HG03095 (cell line): ENCODE results near the gene CBLIF.
A peak's percentile ranks its signal among the peaks of the same experiment; 100 is the strongest.
"Not testable (repeated sequence)": the region's sequence is repeated elsewhere in the genome, so short reads cannot be mapped to it uniquely, and the experiment has no call there.

ENCODE experiments used
- ATAC-seq: cut with Tn5 transposase; IDR thresholded peaks from one replicate; pipeline ENCODE4 v1.9.1; 2021; ENCODE audit warnings: moderate library complexity; ENCODE audit not compliant: unreplicated experiment

CBLIF gene

DNA sequence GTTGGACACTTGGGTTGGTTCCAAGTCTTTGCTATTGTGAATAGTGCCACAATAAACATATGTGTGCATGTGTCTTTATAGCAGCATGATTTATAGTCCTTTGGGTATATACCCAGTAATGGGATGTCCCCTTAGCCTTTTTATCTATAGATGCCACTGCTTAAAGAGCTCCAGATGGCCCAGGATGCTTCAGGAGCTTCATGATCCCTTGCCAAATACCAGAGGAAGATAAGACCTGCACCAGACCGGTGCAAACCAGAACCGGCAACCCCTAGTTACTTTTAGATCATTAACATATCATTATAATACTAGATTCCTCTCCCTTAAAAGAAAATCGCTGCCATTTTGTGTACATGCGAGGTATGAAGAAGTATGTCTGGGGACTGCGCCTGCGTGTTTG, 3.1 kb upstream of the CBLIF start:
- ATAC-seq, result not testable (repeated sequence)

DNA sequence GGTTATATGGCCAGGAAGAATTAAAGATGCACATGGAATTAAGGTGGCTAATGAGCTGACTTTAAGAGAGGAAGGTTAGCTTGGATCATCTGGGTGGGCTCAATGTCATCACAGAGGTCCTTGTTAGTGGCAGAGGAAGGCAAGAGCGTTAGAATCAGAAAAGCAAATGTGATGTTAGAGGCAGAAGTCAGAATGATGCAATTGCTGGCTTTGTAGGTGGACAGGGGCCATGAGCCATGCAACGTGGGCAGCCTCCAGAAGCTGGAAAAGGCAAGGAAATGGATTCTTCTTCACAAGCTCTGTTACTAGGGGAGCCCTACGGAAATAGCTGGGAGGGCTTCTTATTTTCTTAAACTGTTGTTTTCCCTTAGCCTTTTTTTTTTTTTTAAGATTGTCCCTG, 2.3 kb upstream of the CBLIF start:
- no peak for ATAC-seq

DNA sequence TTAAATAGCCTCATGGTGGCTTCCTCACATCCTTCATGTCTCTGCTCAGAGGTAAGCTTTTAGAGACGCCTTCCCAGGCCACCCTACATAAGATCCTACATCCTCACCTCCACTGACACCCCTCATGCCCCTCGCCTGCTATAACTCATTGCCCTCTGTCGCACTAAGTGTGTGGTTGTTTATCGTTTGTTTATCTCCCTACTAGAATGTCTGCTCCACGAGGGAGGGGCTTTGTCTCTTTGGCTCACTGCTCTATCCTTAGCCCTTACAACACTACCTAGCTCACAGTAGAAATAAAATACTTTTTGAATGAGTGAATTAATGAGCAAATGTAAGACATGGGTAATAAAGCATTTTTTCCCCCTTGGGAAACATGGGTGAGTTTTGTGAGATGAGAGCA, 1.3 kb upstream of the CBLIF start:
- ATAC-seq, result no peak

DNA sequence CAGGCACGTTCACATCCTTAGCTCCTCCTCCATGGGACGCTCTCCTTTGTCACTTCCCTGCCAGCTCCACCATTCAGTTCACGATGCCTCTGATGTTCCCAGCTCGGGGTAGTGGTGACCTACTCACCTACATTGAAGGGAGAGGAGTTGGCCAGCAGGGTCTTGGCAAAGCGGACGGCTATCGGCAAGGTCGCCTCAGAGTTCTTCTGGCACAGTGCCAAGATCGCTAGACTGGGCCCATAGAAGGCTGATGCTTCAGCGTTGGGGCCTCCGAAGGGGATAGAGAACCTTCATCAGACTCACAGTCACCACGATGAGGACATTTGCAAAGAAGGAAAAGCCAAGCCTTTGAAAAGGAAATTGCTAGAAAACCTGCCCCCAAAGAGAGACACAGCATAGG, 3.0 kb downstream of the CBLIF start:
- ATAC-seq, result no peak

DNA sequence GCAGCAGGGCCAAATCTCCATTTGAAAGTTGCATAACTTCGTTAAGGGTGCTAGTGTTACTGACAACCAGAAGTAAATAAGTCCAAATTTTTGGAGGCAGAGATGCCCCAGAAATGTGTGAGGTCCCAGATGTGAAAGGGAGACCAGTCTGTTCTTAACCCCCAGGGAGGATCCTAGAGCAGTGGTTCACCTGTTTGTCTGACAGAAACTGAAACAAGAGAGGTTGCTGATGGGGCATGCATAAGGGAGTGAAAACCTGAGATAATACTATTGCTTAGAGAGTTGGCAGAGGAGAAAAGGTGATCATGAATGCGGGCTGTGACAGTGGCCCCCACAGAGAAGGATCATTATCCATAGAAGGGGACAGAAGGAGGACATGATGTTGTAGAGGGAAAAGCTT, 3.8 kb downstream of the CBLIF start:
- no peak for ATAC-seq

DNA sequence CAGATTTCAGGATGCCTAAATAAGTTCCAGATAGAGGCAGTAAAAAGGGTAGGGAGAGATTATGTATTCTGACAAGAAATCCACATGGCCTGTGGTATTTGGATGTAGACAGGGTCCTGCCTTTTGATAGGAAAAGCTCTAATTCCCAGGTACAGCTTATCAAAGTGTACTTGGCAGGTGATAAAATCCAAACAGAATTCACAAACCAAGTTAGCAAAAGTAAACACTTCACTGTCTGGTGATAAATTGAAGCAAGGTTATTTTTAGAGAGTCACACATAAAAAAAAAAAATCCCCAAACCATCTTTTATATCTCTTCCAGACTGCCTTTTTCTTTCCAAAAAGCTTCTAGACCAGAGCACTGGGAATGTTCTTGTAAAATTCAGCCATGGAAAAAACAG, 5.7 kb downstream of the CBLIF start:
- no peak for ATAC-seq

DNA sequence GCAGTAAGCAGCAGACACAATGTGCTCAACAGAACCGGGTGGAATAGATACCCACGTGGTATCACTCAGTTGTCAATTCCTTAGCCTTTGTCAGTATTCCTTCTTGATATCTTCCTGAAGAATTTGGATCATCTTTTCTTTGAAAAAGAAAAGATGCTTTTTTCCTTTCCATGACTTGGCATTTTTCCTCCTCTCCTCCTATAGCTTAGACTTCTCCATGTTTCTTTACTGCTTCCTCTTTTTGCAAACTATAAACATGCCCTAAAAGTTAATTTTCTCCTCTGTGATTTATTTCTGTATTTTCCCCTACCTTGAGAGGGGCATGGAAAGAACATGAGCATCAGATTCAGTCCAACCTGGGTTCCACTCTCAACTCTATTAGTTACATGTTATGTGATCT, 11.7 kb downstream of the CBLIF start:
- ATAC-seq, result no peak

DNA sequence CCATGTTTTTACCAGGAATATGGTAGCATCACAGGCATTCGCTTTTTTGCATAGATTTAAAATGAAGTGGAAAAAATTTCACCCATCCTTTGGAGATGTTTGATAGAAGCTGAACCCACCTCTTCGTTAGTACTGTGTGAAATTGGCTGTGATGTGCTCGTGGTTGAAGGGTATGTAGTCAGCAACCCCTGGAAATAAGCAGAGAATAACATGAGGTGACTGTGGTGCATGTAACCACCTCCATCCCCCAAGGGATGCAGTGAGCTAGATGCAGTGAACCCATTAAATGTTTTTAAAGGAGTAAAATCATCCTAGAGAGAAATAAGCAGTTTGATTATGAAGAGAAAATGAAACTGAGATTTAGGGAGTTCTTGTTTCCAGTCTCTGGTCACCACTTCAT, 15.9 kb downstream of the CBLIF start:
- ATAC-seq, result no peak

DNA sequence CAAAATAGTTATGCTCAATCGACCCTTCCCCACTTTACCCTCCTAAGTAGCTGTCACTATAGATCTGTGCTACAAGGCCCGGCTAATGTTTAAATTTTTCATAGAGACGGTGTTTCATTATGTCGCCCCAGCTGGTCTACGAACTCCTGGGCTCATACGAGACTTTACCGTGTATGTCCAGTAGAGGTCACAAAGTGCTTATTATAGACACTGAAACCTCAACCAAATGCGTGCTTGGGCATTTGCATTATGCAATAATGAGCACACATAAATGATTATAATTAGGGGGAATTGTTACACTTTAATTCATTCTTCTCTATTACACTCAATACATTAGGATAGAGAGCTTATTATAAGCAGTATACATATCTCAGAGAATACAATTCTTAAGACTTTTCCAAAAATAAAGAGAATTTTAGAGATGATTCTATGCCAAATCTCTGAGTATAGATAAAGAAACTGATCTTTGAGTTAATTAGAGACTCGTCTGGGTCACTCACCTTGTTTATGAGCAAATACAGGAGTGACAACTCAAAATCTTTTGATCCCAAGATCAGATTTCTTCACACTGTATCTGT, 22.2 kb downstream of the CBLIF start:
- no peak for ATAC-seq

DNA sequence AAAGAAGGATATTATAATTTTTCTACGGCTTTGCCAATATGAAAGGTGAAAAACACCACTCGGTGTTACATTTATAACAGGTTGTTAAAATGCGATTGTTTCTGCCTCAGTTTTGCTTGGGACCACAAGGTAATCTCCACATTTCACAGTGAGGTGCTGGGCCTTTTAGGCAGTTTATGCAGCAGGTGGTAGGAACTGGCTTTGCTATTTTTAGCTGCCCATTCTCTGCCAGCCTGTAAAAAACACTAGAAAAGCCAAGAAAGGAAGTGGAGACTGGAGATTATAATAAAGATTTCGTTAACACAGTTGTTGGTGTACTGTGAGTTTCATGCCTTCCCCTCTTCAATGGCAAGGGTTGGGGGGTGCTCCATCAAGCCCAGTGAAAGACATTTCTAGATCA, 26.7 kb downstream of the CBLIF start:
- no peak for ATAC-seq

DNA sequence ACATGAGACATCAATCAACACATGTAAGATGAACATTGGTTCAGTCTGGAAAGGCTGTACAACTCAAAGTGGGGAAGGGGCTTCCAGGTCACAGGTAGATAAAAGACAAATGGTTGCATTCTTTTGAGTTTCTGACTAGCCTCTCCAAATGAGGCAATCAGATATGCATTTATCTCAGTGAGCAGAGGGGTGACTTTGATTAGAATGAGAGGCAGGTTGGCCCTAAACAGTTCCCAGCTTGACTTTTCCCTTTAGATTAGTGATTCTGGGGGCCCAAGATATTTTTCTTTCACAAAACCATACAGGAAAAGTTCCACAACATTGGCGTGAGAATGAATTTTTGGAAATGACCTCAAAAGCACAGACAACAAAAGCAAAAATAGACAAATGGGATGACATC, 28.9 kb downstream of the CBLIF start:
- ATAC-seq, result not testable (repeated sequence)

DNA sequence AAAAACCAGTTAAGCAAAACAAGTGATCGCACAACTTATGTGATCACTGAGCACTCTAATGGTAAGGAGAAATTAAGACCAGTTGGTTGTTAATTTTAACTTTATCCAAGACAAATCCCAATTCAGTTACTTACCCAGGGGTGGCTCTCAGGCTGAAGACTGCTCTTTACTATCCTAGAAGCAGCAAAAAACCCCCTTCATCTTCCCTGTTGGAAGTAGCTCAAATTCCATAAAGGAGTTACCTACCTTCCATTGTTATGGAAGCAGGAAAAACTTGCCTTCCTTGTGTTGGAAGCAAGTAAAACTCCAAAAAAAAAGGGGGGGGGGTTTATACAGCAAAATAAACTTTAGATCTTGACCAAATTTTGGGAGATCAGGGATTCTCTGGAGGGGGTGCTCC, 29.5 kb downstream of the CBLIF start:
- no peak for ATAC-seq

DNA sequence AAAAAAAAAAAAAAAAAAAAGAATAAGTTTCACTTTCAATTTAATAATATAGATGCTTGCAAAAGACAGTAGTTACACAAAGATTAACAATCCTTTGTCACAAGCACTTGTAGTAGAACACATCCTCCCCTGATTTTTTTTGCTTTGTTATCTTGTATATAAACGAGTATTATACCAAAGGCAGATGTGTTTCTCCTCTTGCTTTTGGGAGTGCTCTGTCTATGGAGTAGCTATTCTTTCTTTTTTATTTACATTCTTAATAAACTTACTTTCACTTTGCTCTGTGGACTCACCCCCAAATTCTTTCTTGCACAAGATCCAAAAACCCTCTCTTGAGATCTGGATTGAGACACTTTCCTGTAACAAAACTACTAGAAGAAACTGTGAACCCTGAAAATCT, 31.3 kb downstream of the CBLIF start:
- ATAC-seq, result no peak

DNA sequence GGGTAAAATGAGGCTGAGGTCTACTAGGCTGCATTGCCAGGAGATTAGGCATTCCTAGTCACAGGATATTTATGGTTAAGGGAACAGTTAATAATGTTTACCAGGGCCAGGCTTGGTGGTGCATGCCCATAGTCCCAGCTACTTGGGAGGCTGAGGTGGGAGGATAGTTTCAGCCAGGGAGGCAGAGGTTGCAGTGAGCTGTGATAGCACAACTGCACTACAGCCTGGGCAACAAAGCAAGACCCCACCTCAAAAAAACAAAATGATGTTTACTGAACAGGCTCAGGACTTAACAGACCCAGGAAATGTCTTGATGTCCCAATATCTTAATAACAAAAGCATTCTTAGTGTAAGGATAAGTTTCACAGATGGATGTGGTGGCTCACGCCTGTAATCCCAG, 31.9 kb downstream of the CBLIF start:
- no peak for ATAC-seq

DNA sequence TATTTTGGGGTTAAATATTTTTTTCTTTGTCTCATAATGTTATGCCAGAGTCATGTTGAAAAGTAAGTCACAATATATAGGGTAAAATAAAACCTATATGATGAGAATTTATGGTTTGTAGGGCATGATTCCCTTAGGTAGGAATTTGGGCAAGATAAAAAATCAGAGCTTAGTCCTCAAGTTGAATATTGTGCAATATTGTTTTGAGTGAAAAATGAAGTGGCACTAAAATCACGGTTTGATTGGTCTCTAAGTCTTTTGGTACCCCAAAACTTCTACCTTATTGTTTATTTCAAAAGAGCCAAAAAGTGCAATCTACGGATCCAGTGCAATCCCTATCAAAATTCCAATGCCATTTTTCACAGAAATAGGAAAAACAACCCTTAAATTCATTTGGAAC, 33.1 kb downstream of the CBLIF start:
- no peak for ATAC-seq

DNA sequence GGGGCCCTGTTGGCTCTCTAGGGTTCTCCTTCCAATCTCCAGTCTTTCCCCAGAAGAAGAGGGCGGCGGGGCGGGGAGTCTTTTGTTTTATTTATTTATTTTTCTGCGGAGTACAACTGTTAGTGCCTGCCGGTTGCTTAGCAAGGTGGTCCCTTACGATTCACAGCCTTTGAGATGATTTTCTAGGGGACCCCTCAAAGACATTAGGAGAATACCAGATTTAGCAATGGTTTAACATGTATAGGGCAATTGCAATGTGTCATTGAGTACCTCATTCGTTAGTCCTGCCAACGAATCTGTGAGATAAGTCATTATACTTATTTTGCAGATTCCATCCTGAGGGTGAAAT, 34.4 kb downstream of the CBLIF start:
- no peak for ATAC-seq

DNA sequence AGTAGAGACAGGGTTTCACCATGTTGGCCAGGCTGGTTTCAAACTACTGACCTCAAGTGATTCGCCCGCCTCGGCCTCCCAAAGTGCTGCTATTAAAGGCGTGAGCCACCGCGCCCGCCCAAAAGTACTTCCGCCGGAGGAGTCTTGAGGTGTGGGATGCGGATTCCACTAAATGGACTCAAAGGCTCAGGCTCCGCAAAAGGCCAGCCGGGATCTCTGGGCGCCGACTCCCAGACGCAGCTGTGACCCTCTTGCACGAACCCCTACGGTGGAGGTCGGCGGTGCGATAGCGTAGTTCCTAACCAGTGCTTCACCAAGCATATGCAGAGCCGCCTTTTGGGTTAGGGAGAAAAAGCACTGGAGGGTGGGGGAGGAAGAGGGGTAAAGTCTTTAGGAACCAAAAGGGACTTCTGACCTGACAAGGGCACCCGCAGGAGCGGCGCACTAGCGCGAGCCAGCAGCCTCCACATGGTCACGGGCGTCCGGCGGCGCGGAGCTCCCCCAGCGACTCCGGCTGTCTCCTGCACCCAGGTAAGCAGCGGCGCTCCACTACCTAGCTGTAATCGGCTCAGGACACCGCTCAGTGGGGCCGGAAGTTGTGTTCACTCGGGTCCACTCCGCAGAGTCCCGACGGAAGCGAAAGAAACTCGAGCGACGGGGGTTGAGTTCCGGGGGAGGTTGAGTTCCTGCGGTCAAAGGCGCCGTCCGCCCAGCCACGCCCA, 34.9 kb downstream of the CBLIF start, which contains the start of gene MRPL16:
TSS of gene MRPL16 (minus strand) at position 590 of the 722 bp plus-strand sequence. CDS start at position 470, 120 bp downstream.
- ATAC-seq, result peak; percentile 94

DNA sequence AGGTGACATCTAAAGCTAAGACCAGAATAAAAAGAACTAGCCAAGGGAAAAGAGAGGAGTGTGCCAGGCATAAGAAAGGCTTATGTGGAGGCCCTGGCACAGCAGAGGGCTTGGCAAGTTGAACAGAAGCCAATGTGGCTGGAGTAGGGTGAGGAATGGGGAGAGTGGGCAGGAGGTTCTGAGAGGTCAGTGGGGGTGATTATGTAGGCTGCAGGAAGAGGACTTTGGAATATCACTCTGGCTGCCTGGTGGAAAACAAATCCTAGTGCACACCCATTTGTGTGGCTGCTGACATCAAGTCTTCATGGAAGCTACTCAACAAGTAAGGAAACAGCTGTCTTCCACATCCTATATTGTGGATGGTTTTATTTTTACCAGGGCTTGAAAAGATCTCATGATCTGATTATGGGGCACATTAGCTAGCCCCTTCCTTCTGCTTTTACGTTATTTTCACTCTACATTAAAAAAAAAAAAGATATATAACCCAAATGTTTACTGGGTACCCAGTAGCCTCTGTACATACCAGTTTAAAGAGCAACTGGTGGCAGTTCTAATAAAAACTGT, 38.2 kb downstream of the CBLIF start:
- no peak for ATAC-seq

DNA sequence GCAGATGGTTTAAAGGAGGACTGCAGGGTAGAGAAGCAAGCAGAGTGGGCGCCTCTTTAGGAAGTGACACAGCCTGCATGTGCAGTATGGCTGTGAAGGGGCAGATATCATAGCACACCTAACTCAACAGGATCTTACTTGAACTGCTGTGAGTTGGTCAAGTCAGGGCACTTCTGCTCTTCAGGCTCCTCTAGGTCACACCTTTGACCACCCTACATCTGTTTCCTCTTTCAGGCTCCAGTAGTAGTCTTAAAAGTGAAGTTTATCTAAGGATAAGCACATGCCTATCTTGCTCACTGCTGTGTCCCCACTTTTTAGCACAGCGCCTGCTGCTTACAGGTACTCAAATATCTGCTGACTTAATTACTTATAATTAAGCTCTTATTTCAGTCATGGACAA, 41.2 kb downstream of the CBLIF start:
- no peak for ATAC-seq

DNA sequence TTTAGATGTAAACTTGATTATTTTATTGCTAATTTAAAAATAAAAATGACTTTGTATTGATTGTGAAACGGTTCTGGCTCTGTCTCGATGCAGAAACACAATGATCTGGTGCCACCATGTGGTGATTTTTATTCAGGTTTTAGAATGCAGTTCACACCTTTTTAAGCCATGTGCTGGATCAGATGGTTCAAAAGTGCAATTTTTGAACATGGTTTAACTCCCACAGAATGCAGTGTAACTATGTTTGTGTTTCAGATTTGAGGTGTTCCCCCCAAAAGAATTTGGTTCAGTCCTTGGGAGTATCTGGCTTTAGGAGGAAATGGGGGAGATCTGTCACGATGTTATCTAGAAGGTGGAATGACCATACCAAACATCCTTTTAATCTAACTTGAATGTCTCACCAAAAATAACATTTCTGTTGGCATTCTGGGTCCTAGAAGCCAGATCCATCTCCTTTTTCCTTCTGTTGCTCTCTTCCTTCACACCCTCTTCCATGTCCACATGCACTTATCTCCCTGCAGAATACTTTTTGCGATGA, 42.6 kb downstream of the CBLIF start:
- ATAC-seq, result no peak

DNA sequence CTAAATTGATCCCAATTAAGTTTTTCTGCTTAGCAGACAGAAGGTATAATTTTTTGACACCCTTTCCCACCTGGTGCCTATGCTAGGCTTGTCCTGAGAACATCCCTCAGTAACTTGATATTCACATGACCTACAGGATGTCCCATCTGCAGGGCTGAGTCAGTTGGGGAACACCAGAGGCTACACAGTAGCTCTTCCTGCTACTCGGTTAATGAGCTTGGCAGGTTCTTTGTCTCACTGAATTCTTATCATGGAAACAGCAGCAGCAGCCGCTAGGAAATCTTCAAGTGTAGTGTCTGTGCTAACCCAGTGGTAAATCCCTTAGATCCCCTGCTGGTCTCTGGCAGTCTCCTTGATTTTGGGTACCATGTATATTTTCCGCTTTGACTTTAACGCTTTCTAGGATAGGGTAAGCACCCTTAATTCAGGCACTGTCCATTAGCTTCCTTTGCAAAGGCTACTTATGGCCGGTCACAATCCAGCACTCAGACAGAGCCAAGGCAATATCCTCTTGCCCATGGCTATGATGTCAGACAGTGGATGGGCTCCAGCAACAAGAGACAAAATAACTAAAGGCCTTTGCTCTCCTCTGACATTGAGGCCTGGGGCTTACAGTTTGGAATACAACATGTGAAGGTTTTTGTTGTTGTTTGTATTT, 43.2 kb downstream of the CBLIF start:
- no peak for ATAC-seq

DNA sequence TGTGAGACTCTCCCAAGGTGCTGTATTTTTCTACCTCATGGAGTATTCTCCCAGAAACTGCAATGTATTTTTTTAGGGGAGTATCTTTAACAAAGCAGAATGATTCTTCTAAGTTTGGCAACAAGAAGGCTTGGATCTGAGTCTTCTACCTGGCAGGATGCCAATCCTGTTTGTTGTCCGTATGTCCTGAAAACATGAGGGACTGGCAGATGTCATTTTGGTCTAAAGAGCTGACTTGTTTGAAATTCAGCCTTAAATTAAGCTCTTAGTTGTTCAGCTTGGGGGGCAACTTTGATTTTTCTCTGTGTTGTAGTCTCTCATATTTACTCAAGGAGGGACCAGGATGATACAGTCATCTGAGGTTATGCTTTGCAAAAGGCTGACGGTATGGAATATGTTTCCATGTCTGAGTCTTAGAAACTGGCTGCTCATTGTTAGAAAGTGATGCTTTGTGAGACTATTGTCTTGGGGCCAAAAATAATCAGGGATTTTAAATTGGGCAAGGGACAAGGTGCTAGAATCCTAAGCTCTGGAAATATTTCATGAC, 44.1 kb downstream of the CBLIF start:
- ATAC-seq, result no peak
